CD4-positive, alpha-beta T cell (primary cell): ENCODE results near the gene E2F4. TPM values are rescaled to one million over a fixed set of nuclear protein-coding genes. Genes with fewer than 3 reads are reported as not detected.

ENCODE experiments used
- ATAC-seq: fragments of 200-7000 bp; cut with Tn5 transposase; one replicate; pipeline ENCODE4 v1.10.0; 2022; ENCODE audit warnings: mild to moderate bottlenecking; ENCODE audit not compliant: poor library complexity
- CTCF ChIA-PET: fragments of 350-600 bp; sonication (Branson Sonifier 250); formaldehyde crosslinking; loops from one replicate; lab custom pipeline; 2021; ENCODE audit warnings: antibody characterized with exemption, inconsistent platforms; lab: Charles Lee
- POLR2A ChIA-PET: fragments of 350-600 bp; sonication (Branson Sonifier 250); formaldehyde crosslinking; loops from one replicate; lab custom pipeline; 2021; ENCODE audit warnings: antibody characterized with exemption, inconsistent platforms; lab: Charles Lee
- DNase-seq, 14 experiments: peaks; one replicate each; pipeline ENCODE4 v3.0.0-alpha.2; 2013 to 2020; ENCODE audit warnings: mixed read lengths in 2 of 14
- H3K27ac ChIP-seq, 2 donors: one replicate each; pipeline versions ENCODE4 v1.5.1 to v1.7.0; 2013; ENCODE audit warnings: low read length in 2 of 2, low read depth in 1 of 2, mild to moderate bottlenecking in 1 of 2
- H3K27me3 ChIP-seq, 2 experiments: 1 replicate in 1 of 2; 2 replicates in 1 of 2; pipeline versions ENCODE4 v1.6.1 to v1.7.0; 2013; ENCODE audit warnings: low read length in 2 of 2, control low read depth in 1 of 2, mild to moderate bottlenecking in 1 of 2, moderate library complexity in 1 of 2; ENCODE audit not compliant: insufficient read depth in 2 of 2, control insufficient read depth in 1 of 2
- H3K36me3 ChIP-seq: one replicate; pipeline ENCODE4 v1.6.1; 2013; ENCODE audit warnings: low read length, control low read depth; ENCODE audit not compliant: insufficient read depth
- H3K4me1 ChIP-seq: one replicate; pipeline ENCODE4 v1.6.1; 2013; ENCODE audit warnings: low read length, control low read depth; ENCODE audit not compliant: insufficient read depth
- H3K4me3 ChIP-seq: one replicate; pipeline ENCODE4 v1.5.1; 2013; ENCODE audit warnings: mild to moderate bottlenecking, low read length, moderate library complexity
- H3K9me3 ChIP-seq, 2 experiments: 1 replicate in 1 of 2; 2 replicates in 1 of 2; pipeline versions ENCODE4 v1.6.1 to v1.7.0; 2013; ENCODE audit warnings: low read length in 2 of 2, mild to moderate bottlenecking in 2 of 2, control low read depth in 1 of 2, moderate library complexity in 1 of 2; ENCODE audit not compliant: control insufficient read depth in 1 of 2, insufficient read depth in 1 of 2
- H3K27ac Mint-ChIP-seq: one replicate; pipeline ENCODE4 v1.8.0; 2020; ENCODE audit warnings: mixed read lengths
- H3K27me3 Mint-ChIP-seq: one replicate; pipeline ENCODE4 v1.8.0; 2021; ENCODE audit warnings: mixed read lengths
- H3K36me3 Mint-ChIP-seq: one replicate; pipeline ENCODE4 v1.8.0; 2021; ENCODE audit warnings: low read depth, mixed read lengths
- H3K4me1 Mint-ChIP-seq: one replicate; pipeline ENCODE4 v1.8.0; 2021; ENCODE audit warnings: low read depth, mixed read lengths
- H3K4me3 Mint-ChIP-seq: one replicate; pipeline ENCODE4 v1.8.0; 2020; ENCODE audit warnings: mild to moderate bottlenecking, mixed read lengths
- H3K9me3 Mint-ChIP-seq: one replicate; pipeline ENCODE4 v1.8.0; 2020; ENCODE audit warnings: mixed read lengths
- CTCF ChIP-seq: fragments of 200-600 bp; IDR thresholded peaks from one replicate; pipeline ENCODE4 v1.8.0; 2022; ENCODE audit warnings: antibody characterized with exemption, mild to moderate bottlenecking
- intact Hi-C, 2 experiments: fragments of 100-400 bp; cut with DNase I in 1 of 2; cut with micrococcal nuclease in 1 of 2; formaldehyde crosslinking; loops; one replicate each; pipeline versions ENCODE4 v1.15.1 to v1.9.0; 2023 to 2025; cut with DNase I, micrococcal nuclease
- total RNA-seq, 174 experiments: library from RNA in 2 of 174; stranded (reverse) in 2 of 174; gene quantifications; one replicate each; pipeline ENCODE4 v1.2.3 and lab custom pipeline; 2021 to 2026

The E2F4 gene
- total RNA-seq, 2 experiments from 2014 or later, result 50.9 to 56.1 TPM

- Histone ChIP-seq H3K4me3 (no peak overlapping the region), H3K9me3 (no peaks in the 10 kb centered on the region), H3K27me3 (no peaks in the 10 kb centered on the region), H3K36me3 (peaks cover 75% of the 10 kb centered on the region), H3K4me1 (peaks cover 29% of the 10 kb centered on the region), H3K27ac (no peak overlapping the region)
- ATAC-seq, result no peak
- no peak for TF ChIP-seq CTCF
- H3K4me3 Mint-ChIP-seq, result no peak overlapping the region
- peaks cover 71% of the 10 kb centered on the region for H3K36me3 Mint-ChIP-seq
- ChIA-PET POLR2A (interaction anchor here (0.6 kb wide), 1 partner anchor 1009 kb away, joined by 6 read pairs; no protein-coding TSS in a partner anchor), CTCF (no interaction called here)
- H3K9me3 Mint-ChIP-seq, result no peaks in the 10 kb centered on the region
- intact Hi-C loops, result no loop called here
- no peak overlapping the region for H3K27ac Mint-ChIP-seq
- no peaks in the 10 kb centered on the region for H3K27me3 Mint-ChIP-seq
- no peak for DNase-seq
- peaks cover 7% of the 10 kb centered on the region for H3K4me1 Mint-ChIP-seq
Observed at GRCh38 chr16:67233596-67233995, 41.6 kb downstream of the E2F4 start.

GRCh38 chr16:67234180-67234597 lies 42.2 kb downstream of the E2F4 start:
- Histone ChIP-seq H3K27me3 (no peaks in the 10 kb centered on the region), H3K4me1 (peaks cover 29% of the 10 kb centered on the region), H3K27ac (no peak overlapping the region), H3K4me3 (no peak overlapping the region), H3K36me3 (peaks cover 75% of the 10 kb centered on the region), H3K9me3 (no peaks in the 10 kb centered on the region)
- H3K36me3 Mint-ChIP-seq, result peaks cover 71% of the 10 kb centered on the region
- peak overlapping the region; percentile 27 for H3K27ac Mint-ChIP-seq
- no peaks in the 10 kb centered on the region for H3K27me3 Mint-ChIP-seq
- DNase-seq (peak in 1 of 14 experiments; percentile 13), ATAC-seq (no peak)
- H3K4me3 Mint-ChIP-seq, result no peak overlapping the region
- POLR2A ChIA-PET, result interaction anchor here (0.6 kb wide), 1 partner anchor 1008 kb away, joined by 6 read pairs; no protein-coding TSS in a partner anchor
- CTCF ChIA-PET, result no interaction called here
- intact Hi-C loops, result no loop called here
- no peaks in the 10 kb centered on the region for H3K9me3 Mint-ChIP-seq
- peaks cover 7% of the 10 kb centered on the region for H3K4me1 Mint-ChIP-seq
- no peak for TF ChIP-seq CTCF

GRCh38 chr16:67235816-67236562 lies 44.0 kb downstream of the E2F4 start:
- H3K4me1 Mint-ChIP-seq, result peaks cover 7% of the 10 kb centered on the region
- peak overlapping the region; percentile 88 for H3K27ac Mint-ChIP-seq
- H3K27me3 Mint-ChIP-seq, result no peaks in the 10 kb centered on the region
- TF ChIP-seq CTCF, result no peak
- peak overlapping the region in 1 of 2 donors; percentile 55 for H3K27ac ChIP-seq
- no peaks in the 10 kb centered on the region for H3K9me3 ChIP-seq
- peaks cover 29% of the 10 kb centered on the region for H3K4me1 ChIP-seq
- peak overlapping the region; percentile 62 for H3K4me3 Mint-ChIP-seq
- ChIA-PET POLR2A (interaction anchor here (0.6 to 2.1 kb wide), 4 partner anchors 9 to 44 kb away, joined by 3 to 11 read pairs (median 5); partner anchors contain the start of genes E2F4, FHOD1 and TMEM208), CTCF (interaction anchor here (1.4 to 1.8 kb wide), 2 partner anchors 9 kb away, joined by 4 to 5 read pairs; partner anchors contain the start of gene TMEM208)
- intact Hi-C loops, result no loop called here
- peaks cover 57% of the 10 kb centered on the region for H3K36me3 Mint-ChIP-seq
- DNase-seq (peak in 11 of 14 experiments; percentile 20 to 87 (median 51)), ATAC-seq (peak; percentile 75)
- H3K36me3 ChIP-seq, result peaks cover 65% of the 10 kb centered on the region
- no peaks in the 10 kb centered on the region for H3K27me3 ChIP-seq
- H3K9me3 Mint-ChIP-seq, result no peaks in the 10 kb centered on the region
- H3K4me3 ChIP-seq, result peak overlapping the region; percentile 26
